SK-N-SH treated with all-trans-retinoic acid at 6 μM for 48 hours (cell line): ENCODE results near the gene PAXIP1.

ENCODE experiments used
- ARNTL ChIP-seq: fragments of 450-650 bp; formaldehyde crosslinking; IDR thresholded peaks from 2 replicates; pipeline ENCODE4 v1.5.0; 2020; ENCODE audit warnings: low read depth, mild to moderate bottlenecking, moderate library complexity, borderline replicate concordance
- CREB5 ChIP-seq: fragments of 250-450 bp; sonication (Bioruptor Pico); IDR thresholded peaks from 2 replicates; pipeline ENCODE4 v1.5.1; 2020; ENCODE audit warnings: low read depth, mild to moderate bottlenecking, moderate library complexity
- GLIS3 ChIP-seq: fragments of 250-450 bp; sonication (Bioruptor Pico); IDR thresholded peaks from 2 replicates; pipeline ENCODE4 v1.5.0; 2020; ENCODE audit warnings: mild to moderate bottlenecking, moderate library complexity
- OSR1 ChIP-seq: fragments of 250-450 bp; sonication (Bioruptor Pico); IDR thresholded peaks from 2 replicates; pipeline ENCODE4 v1.8.0; 2022; ENCODE audit warnings: moderate library complexity, mild to moderate bottlenecking, inconsistent platforms
- PATZ1 ChIP-seq: fragments of 250-450 bp; sonication (Bioruptor Pico); IDR thresholded peaks from 2 replicates; pipeline ENCODE4 v1.8.0; 2020; ENCODE audit warnings: mild to moderate bottlenecking, moderate library complexity, borderline replicate concordance
- RARB ChIP-seq: fragments of 250-450 bp; sonication (Bioruptor Pico); IDR thresholded peaks from 2 replicates; pipeline ENCODE4 v1.8.0; 2021; ENCODE audit warnings: mild to moderate bottlenecking, moderate library complexity
- SNAI2 ChIP-seq: fragments of 250-450 bp; sonication (Bioruptor Pico); IDR thresholded peaks from 2 replicates; pipeline ENCODE4 v1.5.0; 2020; ENCODE audit warnings: mild to moderate bottlenecking, moderate library complexity
- TCF4 ChIP-seq: fragments of 250-450 bp; sonication (Bioruptor Pico); IDR thresholded peaks from 2 replicates; pipeline ENCODE4 v1.8.0; 2021; ENCODE audit warnings: mild to moderate bottlenecking, moderate library complexity, borderline replicate concordance
- TOX ChIP-seq: fragments of 250-450 bp; sonication (Bioruptor Pico); IDR thresholded peaks from 2 replicates; pipeline ENCODE4 v1.8.0; 2021; ENCODE audit warnings: mild to moderate bottlenecking, moderate library complexity, borderline replicate concordance
- ZFP3 ChIP-seq: fragments of 250-450 bp; sonication (Bioruptor Pico); IDR thresholded peaks from 2 replicates; pipeline ENCODE4 v1.5.0; 2020; ENCODE audit warnings: mild to moderate bottlenecking, moderate library complexity
- ZFP30 ChIP-seq: fragments of 450-650 bp; formaldehyde crosslinking; IDR thresholded peaks from 2 replicates; pipeline ENCODE4 v1.5.0; 2022; ENCODE audit warnings: mild to moderate bottlenecking, moderate library complexity
- ZNF565 ChIP-seq: fragments of 450-650 bp; formaldehyde crosslinking; conservative IDR thresholded peaks from 2 replicates; pipeline ENCODE4 v1.5.0; 2020; ENCODE audit warnings: low read depth, mild to moderate bottlenecking, moderate library complexity
- ZNF70 ChIP-seq: fragments of 450-650 bp; formaldehyde crosslinking; IDR thresholded peaks from 2 replicates; pipeline ENCODE4 v1.5.0; 2020; ENCODE audit warnings: mild to moderate bottlenecking, moderate library complexity
- ZNF8 ChIP-seq: fragments of 450-650 bp; formaldehyde crosslinking; IDR thresholded peaks from 2 replicates; pipeline ENCODE4 v1.5.0; 2020; ENCODE audit warnings: mild to moderate bottlenecking, moderate library complexity

- no peak for TF ChIP-seq PATZ1 (CRISPR knock-in tag)
- TF ChIP-seq ZNF8 (CRISPR knock-in tag), result no peak
- no peak for TF ChIP-seq CREB5 (CRISPR knock-in tag)
- no peak for TF ChIP-seq ZFP30 (CRISPR knock-in tag)
- TF ChIP-seq TCF4 (CRISPR knock-in tag), result no peak
- TF ChIP-seq TOX (CRISPR knock-in tag), result no peak
- no peak for TF ChIP-seq RARB (CRISPR knock-in tag)
- TF ChIP-seq ZFP3 (CRISPR knock-in tag), result no peak
- no peak for TF ChIP-seq ARNTL
- TF ChIP-seq ZNF70 (CRISPR knock-in tag), result no peak
- no peak for TF ChIP-seq OSR1 (CRISPR knock-in tag)
- TF ChIP-seq ZNF565 (CRISPR knock-in tag), result no peak
- TF ChIP-seq SNAI2 (CRISPR knock-in tag), result no peak
- no peak for TF ChIP-seq GLIS3 (CRISPR knock-in tag)
Observed at GRCh38 chr7:154977250-154977649, 25.7 kb downstream of the PAXIP1 start.
